C4-2B (cell line): Measurements from ENCODE around the gene ARHGAP11A.

ENCODE experiments used
- ZFX ChIP-seq: fragments of 450-650 bp; IDR thresholded peaks from 2 replicates; pipeline ENCODE4 v1.6.1; 2017
- TF ChIP-seq, protein P1 (sequence below): fragments of 450-650 bp; conservative IDR thresholded peaks from 2 replicates; pipeline ENCODE4 v1.5.1; 2017; ENCODE audit warnings: mild to moderate bottlenecking

DNA sequence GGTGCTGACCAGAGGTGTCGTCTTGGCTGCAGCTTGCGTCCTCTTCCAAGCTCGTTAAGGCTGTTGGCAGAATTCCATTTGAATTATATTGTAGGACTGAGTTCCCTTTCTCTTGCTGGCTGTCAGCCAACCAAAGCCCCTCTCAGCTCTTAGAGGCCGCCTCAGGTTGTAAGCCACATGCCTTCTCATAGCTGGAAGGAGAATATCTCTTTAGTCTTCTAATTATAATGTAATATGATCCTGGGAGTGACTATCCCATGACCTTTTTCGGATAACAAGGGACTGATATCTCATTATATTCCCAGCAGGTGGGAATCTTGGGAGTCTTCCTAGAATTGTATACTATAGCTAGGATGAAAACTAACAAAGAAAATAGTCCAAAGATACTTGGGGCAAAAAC is 31.0 kb downstream of the ARHGAP11A start:
- TF ChIP-seq, protein P1, sequence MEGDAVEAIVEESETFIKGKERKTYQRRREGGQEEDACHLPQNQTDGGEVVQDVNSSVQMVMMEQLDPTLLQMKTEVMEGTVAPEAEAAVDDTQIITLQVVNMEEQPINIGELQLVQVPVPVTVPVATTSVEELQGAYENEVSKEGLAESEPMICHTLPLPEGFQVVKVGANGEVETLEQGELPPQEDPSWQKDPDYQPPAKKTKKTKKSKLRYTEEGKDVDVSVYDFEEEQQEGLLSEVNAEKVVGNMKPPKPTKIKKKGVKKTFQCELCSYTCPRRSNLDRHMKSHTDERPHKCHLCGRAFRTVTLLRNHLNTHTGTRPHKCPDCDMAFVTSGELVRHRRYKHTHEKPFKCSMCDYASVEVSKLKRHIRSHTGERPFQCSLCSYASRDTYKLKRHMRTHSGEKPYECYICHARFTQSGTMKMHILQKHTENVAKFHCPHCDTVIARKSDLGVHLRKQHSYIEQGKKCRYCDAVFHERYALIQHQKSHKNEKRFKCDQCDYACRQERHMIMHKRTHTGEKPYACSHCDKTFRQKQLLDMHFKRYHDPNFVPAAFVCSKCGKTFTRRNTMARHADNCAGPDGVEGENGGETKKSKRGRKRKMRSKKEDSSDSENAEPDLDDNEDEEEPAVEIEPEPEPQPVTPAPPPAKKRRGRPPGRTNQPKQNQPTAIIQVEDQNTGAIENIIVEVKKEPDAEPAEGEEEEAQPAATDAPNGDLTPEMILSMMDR: no peak
- no peak for TF ChIP-seq ZFX
